Calu3 (cell line): Measurements from ENCODE around the gene STK4. TPM values are rescaled to one million over a fixed set of nuclear protein-coding genes. Genes with fewer than 3 reads are reported as not detected.

Experiments
- BruUV-seq: library from RNA; stranded (reverse); fragments of 400-500 nt; replicated peaks from 2 replicates; lab custom pipeline; 2021; lab: Mats Ljungman, UMichigan
- CTCF ChIA-PET: fragments of 300-600 bp; sonication (Branson Sonifier 250); formaldehyde crosslinking; loops from one replicate; lab custom pipeline; 2022; ENCODE audit warnings: antibody characterized with exemption; lab: Charles Lee
- DNase-seq: peaks from one replicate; pipeline ENCODE4 v3.0.0; 2022
- H3K27ac Mint-ChIP-seq: one replicate; pipeline ENCODE4 v1.8.0; 2022; ENCODE audit warnings: mixed read lengths; ENCODE audit not compliant: unreplicated experiment
- H3K27me3 Mint-ChIP-seq: one replicate; pipeline ENCODE4 v1.8.0; 2022; ENCODE audit warnings: mixed read lengths; ENCODE audit not compliant: unreplicated experiment
- H3K36me3 Mint-ChIP-seq: one replicate; pipeline ENCODE4 v1.8.0; 2022; ENCODE audit warnings: mild to moderate bottlenecking, moderate library complexity, mixed read lengths; ENCODE audit not compliant: insufficient read depth, unreplicated experiment
- H3K4me1 Mint-ChIP-seq: one replicate; pipeline ENCODE4 v1.8.0; 2022; ENCODE audit warnings: mild to moderate bottlenecking, low read depth, mixed read lengths; ENCODE audit not compliant: unreplicated experiment
- H3K4me3 Mint-ChIP-seq: one replicate; pipeline ENCODE4 v1.8.0; 2022; ENCODE audit warnings: mild to moderate bottlenecking, low read depth, moderate library complexity, mixed read lengths; ENCODE audit not compliant: unreplicated experiment
- H3K9me3 Mint-ChIP-seq: one replicate; pipeline ENCODE4 v1.8.0; 2022; ENCODE audit warnings: low read depth, mixed read lengths; ENCODE audit not compliant: unreplicated experiment
- CTCF ChIP-seq: fragments of 200-600 bp; IDR thresholded peaks from one replicate; pipeline ENCODE4 v1.8.0; 2022; ENCODE audit warnings: antibody characterized with exemption; ENCODE audit not compliant: unreplicated experiment
- intact Hi-C: fragments of 100-400 bp; cut with micrococcal nuclease; formaldehyde crosslinking; loops from one replicate; pipeline ENCODE4 v1.10.0; 2022; ENCODE audit not compliant: unreplicated experiment
- total RNA-seq: library from RNA; stranded (reverse); gene quantifications from 2 replicates; pipeline ENCODE4 v1.2.3, GENCODE V29; 2022

Gene STK4
- total RNA-seq, 1 experiment from 2014 or later, result 53.1 TPM

GRCh38 chr20:45034436-45034835 lies 68.1 kb downstream of the STK4 start:
- Mint-ChIP-seq H3K9me3 (no peaks in the 10 kb centered on the region), H3K4me3 (no peak overlapping the region), H3K36me3 (peaks cover 5% of the 10 kb centered on the region), H3K4me1 (peaks cover 37% of the 10 kb centered on the region), H3K27me3 (no peaks in the 10 kb centered on the region), H3K27ac (no peak overlapping the region)
- intact Hi-C loops, result no loop called here
- BruUV-seq, result no TSS peak
- TF ChIP-seq CTCF, result no peak
- CTCF ChIA-PET, result interaction anchor here (1.2 to 1.4 kb wide), 2 partner anchors 9 to 23 kb away, joined by 3 to 4 read pairs; no protein-coding TSS in a partner anchor
- DNase-seq, result no peak

GRCh38 chr20:45036044-45036755 lies 69.9 kb downstream of the STK4 start:
- Mint-ChIP-seq H3K9me3 (no peaks in the 10 kb centered on the region), H3K4me3 (no peak overlapping the region), H3K27me3 (no peaks in the 10 kb centered on the region), H3K27ac (peak overlapping the region; percentile 84), H3K4me1 (peaks cover 45% of the 10 kb centered on the region), H3K36me3 (peaks cover 5% of the 10 kb centered on the region)
- BruUV-seq, result no TSS peak
- CTCF ChIA-PET, result no interaction called here
- intact Hi-C loops, result no loop called here
- peak; percentile 45 for DNase-seq
- TF ChIP-seq CTCF, result no peak

GRCh38 chr20:45037050-45037449 lies 70.7 kb downstream of the STK4 start:
- peaks cover 6% of the 10 kb centered on the region for H3K36me3 Mint-ChIP-seq
- TF ChIP-seq CTCF, result no peak
- H3K4me1 Mint-ChIP-seq, result peaks cover 53% of the 10 kb centered on the region
- intact Hi-C loops, result no loop called here
- no TSS peak for BruUV-seq
- H3K9me3 Mint-ChIP-seq, result no peaks in the 10 kb centered on the region
- CTCF ChIA-PET, result no interaction called here
- peak overlapping the region; percentile 4 for H3K27ac Mint-ChIP-seq
- H3K27me3 Mint-ChIP-seq, result no peaks in the 10 kb centered on the region
- DNase-seq, result peak; percentile 21
- H3K4me3 Mint-ChIP-seq, result no peak overlapping the region

- intact Hi-C loops, result no loop called here
- no peak for TF ChIP-seq CTCF
- H3K36me3 Mint-ChIP-seq, result peaks cover 9% of the 10 kb centered on the region
- no peak overlapping the region for H3K4me3 Mint-ChIP-seq
- no TSS peak for BruUV-seq
- no peaks in the 10 kb centered on the region for H3K27me3 Mint-ChIP-seq
- H3K9me3 Mint-ChIP-seq, result no peaks in the 10 kb centered on the region
- no peak overlapping the region for H3K27ac Mint-ChIP-seq
- CTCF ChIA-PET, result interaction anchor here (0.7 kb wide), 1 partner anchor 144 kb away, joined by 4 read pairs; no protein-coding TSS in a partner anchor
- peaks cover 59% of the 10 kb centered on the region for H3K4me1 Mint-ChIP-seq
- no peak for DNase-seq
Measured at GRCh38 chr20:45037635-45038034, 71.3 kb downstream of the STK4 start.
